Breast epithelium (tissue), 3 donors: ENCODE measurements around the gene COLQ.

Source experiments
- POLR2A ChIP-seq: fragments of 450-650 bp; IDR thresholded peaks from one replicate; pipeline ENCODE4 v1.6.1; 2016; ENCODE audit warnings: antibody characterized with exemption, mild to moderate bottlenecking, moderate library complexity
- TF ChIP-seq, protein P1 (sequence below), 3 donors: fragments of 450-650 bp; IDR thresholded peaks; one replicate each; pipeline ENCODE4 v1.5.1; 2016 to 2017; ENCODE audit warnings: antibody characterized with exemption in 3 of 3, mild to moderate bottlenecking in 3 of 3, moderate library complexity in 3 of 3

DNA sequence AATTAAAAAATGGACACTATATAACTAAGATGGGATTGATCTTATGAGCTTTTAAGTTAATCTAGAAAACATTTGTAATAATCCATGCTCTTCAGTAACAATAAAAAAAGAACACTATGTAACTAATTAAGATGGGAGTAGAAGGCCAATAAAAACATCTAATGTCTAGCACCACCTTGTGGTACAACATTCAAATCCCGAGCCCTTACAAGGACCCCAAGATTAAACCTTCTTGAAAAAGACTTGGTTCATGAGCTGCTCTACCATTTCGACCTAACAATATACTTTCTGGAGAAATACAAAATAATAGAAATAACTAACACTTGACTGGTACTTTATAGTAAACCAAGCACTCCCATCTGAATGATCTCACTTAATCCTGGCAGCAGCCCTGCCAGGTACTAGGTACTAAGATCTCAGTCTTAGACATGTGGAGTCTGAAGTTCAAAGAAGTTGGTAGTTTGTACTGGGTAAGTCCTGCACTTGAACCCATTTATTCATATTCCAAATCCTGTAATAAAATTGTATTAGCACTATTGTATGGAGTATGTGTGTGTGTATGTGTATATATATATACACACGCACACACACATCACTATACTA, 116.0 kb downstream of the COLQ start:
- TF ChIP-seq, protein P1, sequence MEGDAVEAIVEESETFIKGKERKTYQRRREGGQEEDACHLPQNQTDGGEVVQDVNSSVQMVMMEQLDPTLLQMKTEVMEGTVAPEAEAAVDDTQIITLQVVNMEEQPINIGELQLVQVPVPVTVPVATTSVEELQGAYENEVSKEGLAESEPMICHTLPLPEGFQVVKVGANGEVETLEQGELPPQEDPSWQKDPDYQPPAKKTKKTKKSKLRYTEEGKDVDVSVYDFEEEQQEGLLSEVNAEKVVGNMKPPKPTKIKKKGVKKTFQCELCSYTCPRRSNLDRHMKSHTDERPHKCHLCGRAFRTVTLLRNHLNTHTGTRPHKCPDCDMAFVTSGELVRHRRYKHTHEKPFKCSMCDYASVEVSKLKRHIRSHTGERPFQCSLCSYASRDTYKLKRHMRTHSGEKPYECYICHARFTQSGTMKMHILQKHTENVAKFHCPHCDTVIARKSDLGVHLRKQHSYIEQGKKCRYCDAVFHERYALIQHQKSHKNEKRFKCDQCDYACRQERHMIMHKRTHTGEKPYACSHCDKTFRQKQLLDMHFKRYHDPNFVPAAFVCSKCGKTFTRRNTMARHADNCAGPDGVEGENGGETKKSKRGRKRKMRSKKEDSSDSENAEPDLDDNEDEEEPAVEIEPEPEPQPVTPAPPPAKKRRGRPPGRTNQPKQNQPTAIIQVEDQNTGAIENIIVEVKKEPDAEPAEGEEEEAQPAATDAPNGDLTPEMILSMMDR (IDR thresholded peaks at IDR 0.05): peak in 2 of 3 donors; percentile 44 to 66
- no peak for TF ChIP-seq POLR2A
